ENCODE results near the gene DDT.
"Not testable (repeated sequence)": the region's sequence is repeated elsewhere in the genome, so short reads cannot be mapped to it uniquely, and the experiment has no call there.

Gene DDT

GRCh38 chr22:23949764-23950163 lies 24.5 kb downstream of the DDT start:
- not testable (repeated sequence) for DNase-seq

GRCh38 chr22:23947391-23947790 lies 26.9 kb downstream of the DDT start:
- not testable (repeated sequence) for DNase-seq

- DNase-seq: not testable (repeated sequence)
Observed at GRCh38 chr22:23940166-23940565, 34.1 kb downstream of the DDT start.

GRCh38 chr22:23939017-23939357 lies 35.3 kb downstream of the DDT start:
- DNase-seq: no peak

DNA sequence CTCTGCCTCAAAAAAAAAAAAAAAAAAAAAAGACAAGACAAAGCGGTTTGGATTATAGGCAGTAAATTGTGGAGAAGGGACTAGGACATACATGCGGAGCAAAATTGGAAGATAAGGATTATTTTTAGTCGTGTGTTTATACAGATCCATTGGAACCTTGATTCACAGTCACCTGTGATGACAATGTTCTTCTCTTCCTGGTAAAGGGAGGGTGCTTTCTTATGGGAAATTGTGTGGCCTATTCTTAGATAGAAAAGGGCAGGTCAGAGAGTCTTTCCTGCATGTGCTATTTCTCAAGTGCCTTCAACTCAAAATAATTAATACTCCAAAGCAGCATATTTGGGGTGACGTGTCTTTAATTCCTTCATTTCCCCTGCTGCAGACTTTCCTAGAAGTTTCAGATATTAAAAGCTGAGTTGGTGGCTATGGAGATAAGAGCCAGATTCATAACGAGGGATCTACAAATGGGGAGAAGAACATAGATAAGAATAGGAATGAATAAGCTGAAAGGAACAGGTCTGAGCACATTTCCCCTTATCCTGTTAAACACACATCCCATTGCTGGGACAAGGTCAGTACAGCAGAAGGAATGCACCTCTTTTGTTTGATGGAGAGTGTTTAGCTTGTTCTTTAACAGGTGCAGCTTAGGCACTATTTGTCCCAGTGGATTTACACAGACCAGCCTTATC lies 35.8 kb downstream of the DDT start:
- DNase-seq: no peak

DNA sequence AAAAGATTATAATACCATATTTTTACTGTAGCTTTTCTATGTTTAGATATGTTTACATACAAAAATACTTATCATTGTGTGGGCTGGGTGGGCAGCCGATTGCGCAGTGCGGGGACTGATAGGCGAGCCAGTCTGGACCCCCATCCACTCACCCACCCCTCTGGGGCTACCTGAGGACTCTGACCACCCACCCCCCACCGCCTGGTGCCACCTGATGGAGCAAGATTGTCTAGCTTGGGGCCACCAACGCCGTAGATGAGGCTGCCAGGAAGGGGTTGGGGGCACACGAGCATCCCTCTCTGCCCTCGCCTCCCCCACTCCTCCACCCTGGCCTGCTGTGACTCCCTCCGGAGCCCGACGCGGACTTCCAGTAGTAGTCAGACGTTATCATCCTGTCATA lies 47.7 kb downstream of the DDT start:
- no peak for DNase-seq

DNA sequence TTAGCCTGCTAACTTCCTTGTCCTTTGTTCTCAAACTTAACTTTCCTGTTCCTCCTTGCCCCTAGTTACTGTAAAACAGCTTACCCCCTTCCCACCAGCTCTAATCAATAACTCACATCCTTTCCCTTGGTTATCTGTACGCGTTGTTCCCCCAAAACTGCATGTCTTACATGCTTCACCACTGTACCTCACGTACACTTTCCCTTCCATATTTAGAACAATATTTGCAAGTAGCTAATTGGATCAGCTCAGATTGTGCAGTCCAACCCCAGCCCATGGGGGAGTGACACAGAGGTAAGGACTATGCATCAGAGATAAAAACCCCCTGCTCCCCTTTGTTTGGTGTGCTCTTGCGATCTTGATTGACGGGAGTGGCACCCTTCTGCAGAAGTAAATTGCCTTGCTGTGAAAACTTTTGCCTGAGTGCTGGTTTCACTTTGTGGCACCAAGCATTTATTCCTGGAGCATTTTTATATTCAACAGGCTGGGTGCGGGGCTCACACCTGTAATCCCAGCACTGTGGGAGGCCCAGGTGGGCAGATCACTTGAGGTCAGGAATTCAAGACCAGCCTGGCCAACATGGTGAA lies 49.1 kb downstream of the DDT start:
- DNase-seq: no peak

DNA sequence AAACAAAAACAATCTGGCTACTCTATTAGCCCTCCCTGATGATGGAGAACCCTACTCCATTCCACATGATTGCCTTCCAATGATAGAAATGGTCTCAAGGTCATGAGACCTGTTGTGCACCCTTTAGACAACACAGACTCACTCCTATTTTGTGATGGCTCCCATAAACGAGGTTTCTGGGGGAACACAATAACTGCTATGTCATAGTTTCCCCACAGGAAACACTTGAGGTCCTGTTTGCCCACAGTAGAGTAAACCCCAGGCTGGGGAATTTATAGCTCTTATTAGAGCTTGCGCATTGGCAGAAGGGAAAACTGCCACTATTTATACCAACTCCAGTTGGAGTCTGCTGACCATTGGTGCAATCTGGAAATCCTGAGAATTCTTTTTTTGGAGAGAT lies 51.3 kb downstream of the DDT start:
- no peak for DNase-seq

GRCh38 chr22:23921586-23922201 lies 52.5 kb downstream of the DDT start:
- DNase-seq: not testable (repeated sequence)

Measured in RPMI8226 (cell line).